HG02588 (cell line): ENCODE data around the gene RIC1.
"Not testable (repeated sequence)": the region's sequence is repeated elsewhere in the genome, so short reads cannot be mapped to it uniquely, and the experiment has no call there.

Source experiments
- ATAC-seq: cut with Tn5 transposase; IDR thresholded peaks from one replicate; pipeline ENCODE4 v1.9.1; 2021; ENCODE audit warnings: mild to moderate bottlenecking, moderate library complexity; ENCODE audit not compliant: unreplicated experiment

Gene RIC1

GRCh38 chr9:5783982-5784381 lies 155.1 kb downstream of the RIC1 start:
- no peak for ATAC-seq

- no peak for ATAC-seq
These were observed 155.8 kb downstream of the RIC1 start for GRCh38 chr9:5784526-5785315.

DNA sequence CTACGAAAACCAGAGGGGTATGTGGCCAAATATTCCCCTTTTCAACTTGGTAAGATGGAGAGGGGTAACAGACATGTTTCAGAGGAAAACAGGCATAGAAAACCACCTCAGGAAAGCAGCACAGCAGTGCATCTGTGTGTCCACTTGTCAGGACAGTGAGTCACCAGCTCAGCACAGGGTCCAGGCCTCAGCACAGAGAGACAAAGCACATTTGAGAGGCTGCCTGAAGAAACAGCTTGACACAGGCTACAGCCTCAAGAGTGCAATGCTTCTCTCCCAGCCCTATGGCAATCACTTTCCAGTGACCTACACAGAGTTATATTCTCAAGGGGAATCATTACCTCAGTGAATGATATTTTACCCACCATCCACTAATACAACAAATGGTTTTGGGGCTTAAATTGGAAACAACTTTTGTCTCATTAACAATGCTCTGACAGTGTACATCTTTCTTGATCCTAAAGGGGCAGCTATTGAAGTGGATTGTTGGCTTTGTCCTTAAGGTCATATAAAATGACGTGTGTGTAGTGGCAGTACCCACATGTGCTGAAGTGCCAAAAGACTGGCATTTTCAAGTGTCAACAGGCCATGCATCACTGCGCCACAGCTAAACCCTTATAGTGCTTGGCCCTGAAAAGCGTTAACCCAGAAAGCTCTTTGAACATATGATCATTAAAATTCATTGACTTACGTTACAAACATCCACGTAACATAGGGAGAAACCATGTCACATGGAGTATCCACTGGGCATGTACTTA lies 157.6 kb downstream of the RIC1 start:
- ATAC-seq = no peak

DNA sequence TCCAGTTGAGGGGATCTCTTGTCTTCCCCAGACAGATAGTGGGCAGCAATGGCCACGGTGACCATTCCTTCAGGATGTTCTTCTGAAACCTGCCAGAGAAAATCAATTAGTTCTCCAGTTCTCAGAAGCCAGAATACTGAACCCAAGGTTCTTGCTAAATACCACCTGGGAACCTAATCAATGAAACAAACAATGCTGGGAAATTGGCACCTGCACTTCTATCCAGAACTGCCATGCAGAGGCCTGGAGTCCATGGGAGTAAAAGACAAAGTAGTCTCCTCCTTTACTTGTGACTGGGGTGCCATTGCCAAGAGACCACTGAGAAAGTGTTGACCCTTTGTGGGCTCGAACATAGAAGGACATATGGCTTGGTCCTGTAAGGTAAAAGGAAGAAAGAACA lies 158.3 kb downstream of the RIC1 start:
- ATAC-seq = no peak

- ATAC-seq = no peak
These were observed 158.9 kb downstream of the RIC1 start for GRCh38 chr9:5787759-5788302.

- ATAC-seq = no peak
These were observed 160.6 kb downstream of the RIC1 start for GRCh38 chr9:5789489-5789888.

- ATAC-seq = no peak
These were observed 162.0 kb downstream of the RIC1 start for GRCh38 chr9:5790923-5791322.

DNA sequence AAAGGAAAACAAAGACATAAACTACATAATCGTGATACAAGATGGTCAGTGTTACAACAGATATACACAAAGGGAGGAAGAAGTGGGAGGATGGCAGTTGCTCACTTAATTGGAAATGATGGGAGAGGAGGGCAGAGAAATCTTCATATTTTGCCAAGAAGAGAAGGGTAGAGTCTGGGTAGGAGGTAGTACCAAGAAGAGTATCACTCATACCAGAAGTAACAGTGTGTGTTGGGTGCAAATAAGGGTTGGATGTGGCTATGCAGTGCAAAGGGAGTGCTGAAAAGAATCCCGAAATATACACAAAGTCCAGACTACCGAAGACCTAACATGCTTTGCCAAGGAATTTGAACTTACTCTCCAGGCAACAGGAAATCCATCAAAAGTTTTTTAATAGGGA lies 163.0 kb downstream of the RIC1 start:
- no peak for ATAC-seq

DNA sequence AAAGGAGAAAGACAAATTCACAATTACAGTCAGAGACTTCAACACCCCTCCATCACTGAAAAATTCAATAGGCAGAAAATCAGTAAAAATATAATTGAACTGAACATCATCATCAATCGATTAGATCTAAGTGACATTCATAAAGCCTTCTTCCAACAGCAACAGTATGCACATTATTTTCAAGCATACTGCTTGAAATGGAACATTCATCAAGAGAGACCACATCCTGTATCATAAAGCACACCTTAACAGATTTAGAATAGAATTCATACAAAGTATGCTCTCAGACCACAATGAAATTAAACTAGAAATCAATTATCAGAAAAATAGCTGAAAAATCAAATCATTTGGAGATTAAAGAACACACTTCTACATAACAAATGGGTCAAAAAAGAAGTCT lies 164.9 kb downstream of the RIC1 start:
- ATAC-seq = no peak

- no peak for ATAC-seq
These were observed 167.4 kb downstream of the RIC1 start for GRCh38 chr9:5796298-5796697.

GRCh38 chr9:5798581-5798980 lies 169.7 kb downstream of the RIC1 start:
- ATAC-seq = no peak

DNA sequence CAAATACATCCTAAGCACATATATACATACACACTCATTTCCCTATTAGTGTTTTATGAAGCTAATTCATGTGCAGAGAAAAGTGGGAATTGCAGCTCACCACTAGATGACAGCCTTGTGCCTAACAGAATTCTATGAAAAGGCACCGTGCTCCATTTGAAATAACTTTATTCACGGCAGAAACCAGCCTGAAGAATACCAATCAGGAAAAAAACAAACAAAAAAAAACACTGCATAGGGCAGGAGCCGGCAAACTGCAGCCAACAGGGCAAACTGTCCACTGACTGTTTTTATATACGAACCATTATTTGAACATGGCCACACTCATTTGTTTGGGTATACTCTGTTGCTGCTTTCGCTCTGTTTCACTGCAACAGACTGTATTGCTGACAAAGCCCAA lies 170.4 kb downstream of the RIC1 start:
- ATAC-seq = no peak

GRCh38 chr9:5800378-5800777 lies 171.5 kb downstream of the RIC1 start:
- ATAC-seq = not testable (repeated sequence)

DNA sequence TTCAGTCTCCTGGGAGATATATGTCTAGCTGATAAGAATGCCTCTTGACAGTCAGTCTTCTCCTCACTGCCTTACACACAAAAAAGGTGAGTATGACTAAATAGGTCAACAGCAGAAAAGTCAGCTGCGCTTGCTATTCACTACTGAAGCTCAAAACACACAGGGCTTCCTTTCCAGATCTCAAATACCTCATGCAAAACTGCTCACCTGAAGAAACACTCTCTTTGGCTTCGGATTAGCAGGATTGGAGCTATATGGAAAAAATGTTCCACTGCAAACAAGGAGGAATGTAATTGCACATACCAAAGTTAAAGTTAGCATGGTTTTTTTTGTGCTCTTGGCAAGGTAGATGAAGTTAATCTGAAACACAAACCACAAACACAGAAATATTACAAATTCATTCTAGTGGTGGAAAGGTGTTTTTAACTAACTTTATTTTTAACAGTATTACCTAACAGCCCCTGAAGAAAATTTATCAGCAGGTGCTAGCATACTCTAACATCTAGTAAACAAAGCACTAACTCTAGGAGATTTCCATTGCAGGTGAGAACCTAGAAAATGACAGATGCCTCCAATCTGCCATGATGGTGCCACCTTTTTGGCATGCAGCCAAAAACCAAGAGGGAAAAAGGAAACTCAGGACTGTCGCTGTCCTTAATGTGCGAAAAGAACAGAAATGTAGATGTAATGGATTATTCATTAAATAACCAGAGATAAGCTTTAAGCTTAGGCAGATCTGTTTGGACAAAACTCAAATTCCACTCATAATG lies 172.2 kb downstream of the RIC1 start:
- no peak for ATAC-seq

DNA sequence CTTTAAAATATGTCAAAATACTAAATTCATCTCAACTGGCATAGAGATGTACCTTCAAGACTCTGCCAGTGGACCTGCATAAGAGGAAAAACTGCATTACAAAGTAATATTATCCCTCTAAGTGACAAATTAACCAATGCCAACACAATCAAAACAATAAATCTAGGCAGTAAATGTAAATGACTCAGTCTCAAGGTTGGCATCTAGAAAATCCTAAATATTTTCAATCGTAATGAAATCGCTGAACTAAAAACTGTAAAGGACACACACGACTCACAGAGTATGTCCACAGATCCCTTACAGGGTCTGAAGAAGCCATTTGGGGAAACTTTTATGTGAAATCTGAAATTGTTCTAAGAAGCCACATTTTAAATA lies 172.8 kb downstream of the RIC1 start:
- no peak for ATAC-seq

DNA sequence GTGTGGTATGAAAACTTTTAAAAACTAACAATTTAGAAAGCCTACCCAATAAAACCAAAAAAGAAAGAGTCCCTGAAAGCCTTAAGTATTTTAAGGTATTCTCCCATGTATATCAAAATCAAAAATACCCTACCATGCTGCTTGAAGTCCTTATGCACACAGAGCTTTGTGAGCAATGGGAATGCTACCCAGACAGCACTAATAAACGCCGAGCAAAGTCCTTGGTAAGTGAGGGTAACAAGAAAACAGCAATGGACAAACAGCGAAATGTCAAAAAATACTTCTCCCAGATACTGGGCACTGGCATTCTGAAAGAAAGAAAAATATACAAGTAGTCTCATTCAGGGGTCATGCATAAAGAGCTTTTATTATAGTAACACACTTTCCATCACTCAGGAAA lies 176.6 kb downstream of the RIC1 start:
- no peak for ATAC-seq

DNA sequence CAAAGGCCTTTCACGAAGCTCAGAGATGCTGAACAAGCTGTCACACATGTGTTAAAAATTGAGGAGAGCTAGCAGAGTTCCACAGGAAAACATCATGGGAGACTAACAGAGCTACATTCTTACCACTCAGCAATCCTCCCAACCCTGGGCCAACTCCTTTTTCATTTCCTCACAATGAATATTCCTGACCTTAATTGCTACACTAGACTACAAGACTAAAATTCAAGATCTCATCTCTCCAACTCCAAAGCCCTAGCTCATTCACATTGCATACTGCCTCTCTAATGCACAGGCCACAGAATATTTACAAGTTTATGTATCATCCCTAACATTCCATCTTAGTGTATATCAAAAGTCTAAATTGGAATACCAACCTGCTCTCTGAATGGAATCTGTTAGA lies 182.8 kb downstream of the RIC1 start:
- no peak for ATAC-seq

GRCh38 chr9:5813824-5814223 lies 184.9 kb downstream of the RIC1 start:
- no peak for ATAC-seq

- ATAC-seq = no peak
These were observed 186.6 kb downstream of the RIC1 start for GRCh38 chr9:5815461-5815860.

- no peak for ATAC-seq
These were observed 189.0 kb downstream of the RIC1 start for GRCh38 chr9:5817862-5818261.

- no peak for ATAC-seq
These were observed 189.7 kb downstream of the RIC1 start for GRCh38 chr9:5818424-5819142.
